GM12878 (cell line): ENCODE data around the gene IFITM1. TPM values are rescaled to one million over a fixed set of nuclear protein-coding genes. Genes with fewer than 3 reads are reported as not detected.

Experiments
- ATAC-seq: fragments of 200-7000 bp; cut with Tn5 transposase; 3 replicates; pipeline ENCODE4 v1.9.1; 2020; ENCODE audit warnings: mild to moderate bottlenecking, moderate library complexity
- BruUV-seq: library from RNA; stranded (reverse); fragments of 400-500 nt; replicated peaks from 2 replicates; lab custom pipeline; 2021; lab: Mats Ljungman, UMichigan
- CTCF ChIA-PET: fragments of 300-600 bp; sonication (Branson Sonifier 250); formaldehyde crosslinking; extraction: SDS; loops from one replicate; lab custom pipeline; 2021; ENCODE audit warnings: inconsistent platforms; lab: Yijun Ruan, JAX
- POLR2A ChIA-PET: fragments of 350-600 bp; formaldehyde crosslinking; extraction: SDS; loops from one replicate; lab custom pipeline; 2021; ENCODE audit warnings: inconsistent platforms; lab: Charles Lee
- RAD21 ChIA-PET: fragments of 300-600 bp; sonication (Branson Sonifier 250); formaldehyde crosslinking; loops from one replicate; lab custom pipeline; 2023; ENCODE audit warnings: antibody characterized with exemption; ENCODE audit not compliant: unreplicated experiment; lab: Charles Lee
- SMC1A ChIA-PET: fragments of 300-600 bp; sonication (Branson Sonifier 250); formaldehyde crosslinking; loops from one replicate; lab custom pipeline; 2023; ENCODE audit not compliant: unreplicated experiment, uncharacterized antibody; lab: Charles Lee
- DNase-seq: peaks from one replicate; pipeline ENCODE4 v3.0.0-alpha.2; 2011; ENCODE audit warnings: low read depth, low spot score
- FAIRE-seq: peaks from 3 replicates; lab custom pipeline; 2011; peaks lifted over from hg19 to GRCh38; lab: Jason Lieb, UNC
- H2AFZ ChIP-seq: 2 replicates; pipeline ENCODE4 v1.6.0; 2011; ENCODE audit warnings: low read depth, low read length, control low read depth; ENCODE audit not compliant: control insufficient read depth
- H3K27ac ChIP-seq: 2 replicates; pipeline ENCODE4 v1.5.1; 2011; ENCODE audit warnings: control low read depth; ENCODE audit not compliant: control insufficient read depth, insufficient read depth
- H3K27me3 ChIP-seq, 2 experiments: replicated peaks in 1 of 2; 2 replicates each; pipeline versions ENCODE4 v1.6.0 to v1.6.1; 2011; ENCODE audit warnings: low read length in 1 of 2; ENCODE audit not compliant: control insufficient read depth in 2 of 2, insufficient read depth in 2 of 2
- H3K36me3 ChIP-seq, 2 experiments: 2 replicates each; pipeline ENCODE4 v1.5.1; 2011; ENCODE audit warnings: low read length in 1 of 2; ENCODE audit not compliant: control insufficient read depth in 2 of 2, insufficient read depth in 2 of 2
- H3K4me1 ChIP-seq: 2 replicates; pipeline ENCODE4 v1.6.1; 2011; ENCODE audit warnings: mild to moderate bottlenecking, low read length, moderate library complexity, mixed read lengths; ENCODE audit not compliant: control insufficient read depth, insufficient read depth
- H3K4me2 ChIP-seq: 2 replicates; pipeline ENCODE4 v1.6.0; 2011; ENCODE audit warnings: control low read depth; ENCODE audit not compliant: control insufficient read depth, insufficient read depth
- H3K4me3 ChIP-seq: fragments of 200-600 bp; sonication (generic); 2 replicates; pipeline ENCODE4 v1.5.1; 2016
- H3K79me2 ChIP-seq: 2 replicates; pipeline ENCODE4 v1.6.0; 2011; ENCODE audit warnings: low read length; ENCODE audit not compliant: control insufficient read depth, insufficient read depth
- H3K9ac ChIP-seq: 2 replicates; pipeline ENCODE4 v1.8.0; 2011; ENCODE audit warnings: low read length, control low read depth, mixed read lengths; ENCODE audit not compliant: control insufficient read depth, insufficient read depth
- H3K9me3 ChIP-seq: replicated peaks from 3 replicates; pipeline ENCODE4 v1.5.1; 2011; ENCODE audit warnings: mild to moderate bottlenecking, low read length; ENCODE audit not compliant: control insufficient read depth, insufficient read depth
- H4K20me1 ChIP-seq: 2 replicates; pipeline ENCODE4 v1.6.0; 2011; ENCODE audit not compliant: control insufficient read depth, insufficient read depth
- CEBPB ChIP-seq, 2 experiments: fragments of 150-350 bp in 1 of 2; IDR thresholded peaks; 2 replicates each; pipeline ENCODE4 v1.6.1; 2012 to 2014; ENCODE audit warnings: low read depth in 2 of 2, low read length in 2 of 2, borderline replicate concordance in 1 of 2, inconsistent platforms in 1 of 2
- CREM ChIP-seq: IDR thresholded peaks from 2 replicates; pipeline ENCODE4 v1.6.1; 2014; ENCODE audit warnings: antibody characterized with exemption, low read depth
- E2F4 ChIP-seq: IDR thresholded peaks from 2 replicates; pipeline ENCODE4 v1.6.1; 2012; ENCODE audit warnings: low read depth, low read length, improper control_type of control experiment
- HSF1 ChIP-seq: fragments of 150-350 bp; IDR thresholded peaks from 2 replicates; pipeline ENCODE4 v1.6.1; 2014; ENCODE audit warnings: mild to moderate bottlenecking, low read depth, low read length
- KAT2A ChIP-seq: conservative IDR thresholded peaks from 2 replicates; pipeline ENCODE4 v1.6.1; 2011; ENCODE audit warnings: low read depth, low read length; ENCODE audit not compliant: control insufficient read depth
- MAX ChIP-seq: IDR thresholded peaks from 2 replicates; pipeline ENCODE4 v1.6.1; 2012; ENCODE audit warnings: low read depth, low read length, improper control_type of control experiment
- MEF2B ChIP-seq: fragments of 450-650 bp; IDR thresholded peaks from 2 replicates; pipeline ENCODE4 v1.6.1; 2018; ENCODE audit warnings: mild to moderate bottlenecking, moderate library complexity; ENCODE audit not compliant: partially characterized antibody, poor library complexity, severe bottlenecking
- NFXL1 ChIP-seq: fragments of 450-650 bp; IDR thresholded peaks from 2 replicates; pipeline ENCODE4 v1.6.1; 2017; ENCODE audit warnings: antibody characterized with exemption, mild to moderate bottlenecking, borderline replicate concordance
- NFYA ChIP-seq: IDR thresholded peaks from 2 replicates; pipeline ENCODE4 v1.6.1; 2011; ENCODE audit warnings: low read depth, mild to moderate bottlenecking, low read length, improper control_type of control experiment, borderline replicate concordance
- POLR2AphosphoS5 ChIP-seq: IDR thresholded peaks from 2 replicates; pipeline ENCODE4 v1.6.1; 2011; ENCODE audit warnings: mild to moderate bottlenecking, low read length, inconsistent platforms
- POU2F2 ChIP-seq: IDR thresholded peaks from 3 replicates; pipeline ENCODE4 v1.6.1; 2011; ENCODE audit warnings: low read depth, mild to moderate bottlenecking, low read length, borderline replicate concordance
- RELB ChIP-seq: fragments of 450-650 bp; IDR thresholded peaks from 2 replicates; pipeline ENCODE4 v1.6.1; 2017; ENCODE audit warnings: low read depth, mild to moderate bottlenecking, moderate library complexity
- SREBF1 ChIP-seq: IDR thresholded peaks from 2 replicates; pipeline ENCODE4 v1.6.1; 2012; ENCODE audit warnings: mild to moderate bottlenecking, low read length
- TAF1 ChIP-seq: IDR thresholded peaks from 2 replicates; pipeline ENCODE4 v1.6.1; 2011; ENCODE audit warnings: mild to moderate bottlenecking, low read depth, low read length, borderline replicate concordance
- USF2 ChIP-seq: IDR thresholded peaks from 2 replicates; pipeline ENCODE4 v1.6.1; 2011; ENCODE audit warnings: low read depth, low read length, improper control_type of control experiment, borderline replicate concordance
- YY1 ChIP-seq: IDR thresholded peaks from 2 replicates; pipeline ENCODE4 v1.6.1; 2011; ENCODE audit warnings: low read depth, mild to moderate bottlenecking, low read length
- ZNF622 ChIP-seq: fragments of 450-650 bp; IDR thresholded peaks from 2 replicates; pipeline ENCODE4 v1.6.1; 2017; ENCODE audit warnings: mild to moderate bottlenecking, inconsistent platforms
- WGBS: methylation state at CpG from one replicate; pipeline ENCODE4 v1.1.6; 2016; ENCODE audit warnings: low lambda C conversion rate; ENCODE audit not compliant: insufficient replicate concordance, insufficient coverage; ENCODE audit errors: missing lambda C conversion rate; 5-methylcytosine and 5-hydroxymethylcytosine counted together
- in situ Hi-C: fragments of 300-500 bp; cut with MboI; formaldehyde crosslinking; loops from 9 replicates; pipeline ENCODE4 v1.14.3; 2018; ENCODE audit warnings: mixed read lengths
- intact Hi-C: fragments of 100-400 bp; cut with micrococcal nuclease; formaldehyde crosslinking; loops from one replicate; pipeline ENCODE4 v1.14.2; 2022; ENCODE audit not compliant: unreplicated experiment
- polyA plus RNA-seq, 11 experiments: library from polyadenylated mRNA; depleted of rRNA in 4 of 11; unstranded in 6 of 11; stranded (reverse) in 5 of 11; fragments of >200 nt; fragmentation: Nextera tagmentation in 4 of 11; fragmentation: Illumina TruSeq in 1 of 11; extraction: Ambion mirVana in 4 of 11; extraction: Trizol in 1 of 11; gene quantifications; 1 replicate in 1 of 11; 2 replicates in 10 of 11; pipeline versions ENCODE4 v1.2.1 to v1.2.3, GENCODE V29; 2011 to 2016; ENCODE audit warnings: inconsistent platforms in 2 of 11, missing spikeins in 2 of 11, low read depth in 1 of 11
- total RNA-seq, 4 experiments: library from RNA; depleted of rRNA in 3 of 4; stranded (reverse); fragments of >200 nt in 3 of 4; fragmentation: Illumina TruSeq in 1 of 4; extraction: Trizol in 1 of 4; gene quantifications; 2 replicates each; pipeline versions ENCODE4 v1.2.1 to v1.2.3, GENCODE V29; 2013 to 2021

The IFITM1 gene
- total and polyA plus RNA-seq, 10 of the 15 experiments (the other 5 are each of a cell fraction or from before 2014, with no cell fraction given), result 396 to 2,788 (median 607) TPM

- TF ChIP-seq RELB (peak; percentile 91), NFXL1 (no peak), HSF1 (no peak), MEF2B (peak; percentile 32), ZNF622 (no peak)
These were observed 36.9 kb downstream of the IFITM1 start (continued) for GRCh38 chr11:350723-351255.

- H4K20me1 ChIP-seq, result no peaks in the 10 kb centered on the region
- ChIA-PET CTCF (interaction anchor here (1.2 to 1.4 kb wide), 2 partner anchors 21 to 24 kb away, joined by 4 to 6 read pairs; no protein-coding TSS in a partner anchor), SMC1A (interaction anchor here (1.6 kb wide), 1 partner anchor 21 kb away, joined by 11 read pairs; no protein-coding TSS in a partner anchor), RAD21 (interaction anchor here (1.0 to 1.5 kb wide), 4 partner anchors 22 to 39 kb away, joined by 3 to 8 read pairs (median 6); no protein-coding TSS in a partner anchor), POLR2A (interaction anchor here (1.2 to 1.5 kb wide), 3 partner anchors 21 to 39 kb away, joined by 3 to 16 read pairs (median 7); no protein-coding TSS in a partner anchor)
- FAIRE-seq, result no peak
- no peak for DNase-seq
- WGBS, result 83% methylated on average over 14 of the region's 14 CpGs
- H3K9me3 ChIP-seq, result no peaks in the 10 kb centered on the region; the same call in 2 of the 3 replicates
- intact Hi-C loops, result loop anchor here (10.0 kb wide), 1 partner anchor 87 kb away; no protein-coding TSS in a partner anchor
- in situ Hi-C loops, result no loop called here
- H3K4me2 ChIP-seq, result peak overlapping the region; percentile 86
- H3K36me3 ChIP-seq, result no peaks in the 10 kb centered on the region
- H3K9ac ChIP-seq, result no peak overlapping the region; the same call in 1 of the 2 replicates
- H3K79me2 ChIP-seq, result peaks cover 7% of the 10 kb centered on the region
- no peak overlapping the region for H3K4me3 ChIP-seq
- H3K27ac ChIP-seq, result peak overlapping the region; percentile 81
- BruUV-seq, result no TSS peak
- no peaks in the 10 kb centered on the region for H3K27me3 ChIP-seq
- no peak for ATAC-seq
- H2AFZ ChIP-seq, result no peak overlapping the region; the same call in 1 of the 2 replicates
- H3K4me1 ChIP-seq, result peaks cover 64% of the 10 kb centered on the region
- TF ChIP-seq KAT2A, result no peak
- TF ChIP-seq NFYA, result no peak
- no peak for TF ChIP-seq YY1
- TF ChIP-seq CEBPB (IDR thresholded peaks at IDR 0.05; ENCODE audit: borderline replicate concordance in 1 of 2, low read depth in 2 of 2, low read length in 2 of 2), result no peak
- no peak for TF ChIP-seq SREBF1
- no peak for TF ChIP-seq E2F4
- TF ChIP-seq TAF1, result no peak
- TF ChIP-seq CREM, result no peak
- TF ChIP-seq NFXL1, result no peak
- no peak for TF ChIP-seq USF2
- no peak for TF ChIP-seq MAX
- TF ChIP-seq POLR2AphosphoS5, result no peak
- TF ChIP-seq POU2F2, result no peak
These were observed 37.6 kb downstream of the IFITM1 start for GRCh38 chr11:351411-351810.
